ENCODE measurements around the gene MAP4K3.

DNA sequence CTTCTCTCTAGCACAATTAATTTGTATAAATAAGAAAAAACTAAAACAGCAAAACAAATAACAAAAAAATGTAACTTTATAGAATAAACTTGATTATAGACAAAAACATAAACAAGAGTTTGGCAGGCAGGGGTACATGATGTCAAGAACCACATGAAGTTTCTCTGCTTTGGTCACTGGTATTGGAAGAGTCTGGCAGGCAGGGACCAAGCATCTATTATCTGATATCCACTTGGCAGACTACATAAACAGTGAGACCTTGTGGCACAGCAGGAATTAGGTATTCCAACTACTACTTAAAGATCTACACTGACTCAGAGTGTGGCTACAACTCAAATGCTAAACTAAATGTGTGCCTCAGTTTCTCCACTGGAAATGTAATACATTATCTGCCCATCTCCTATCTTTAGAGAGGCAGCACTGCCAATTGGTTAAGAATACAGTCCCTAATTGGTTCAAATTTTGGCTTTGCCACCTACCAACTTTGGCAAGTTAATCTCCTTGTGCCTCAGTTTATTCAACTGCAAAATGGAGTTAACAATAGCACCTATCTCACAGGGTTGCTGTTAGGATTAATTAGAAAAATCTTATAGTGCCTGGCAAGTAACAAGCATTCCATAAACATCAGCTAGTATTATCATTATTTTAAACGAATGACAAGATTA, 2.7 kb downstream of the MAP4K3 start:
- TF ChIP-seq, protein P1, sequence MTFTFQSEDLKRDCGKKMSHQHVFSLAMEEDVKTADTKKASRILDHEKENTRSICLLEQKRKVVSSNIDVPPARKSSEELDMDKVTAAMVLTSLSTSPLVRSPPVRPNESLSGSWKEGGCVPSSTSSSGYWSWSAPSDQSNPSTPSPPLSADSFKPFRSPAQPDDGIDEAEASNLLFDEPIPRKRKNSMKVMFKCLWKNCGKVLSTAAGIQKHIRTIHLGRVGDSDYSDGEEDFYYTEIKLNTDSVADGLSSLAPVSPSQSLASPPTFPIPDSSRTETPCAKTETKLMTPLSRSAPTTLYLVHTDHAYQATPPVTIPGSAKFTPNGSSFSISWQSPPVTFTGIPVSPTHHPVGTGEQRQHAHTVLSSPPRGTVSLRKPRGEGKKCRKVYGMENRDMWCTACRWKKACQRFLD (tag by site-specific recombination; IDR thresholded peaks at IDR 0.05), result no peak
- TF ChIP-seq, protein P2, sequence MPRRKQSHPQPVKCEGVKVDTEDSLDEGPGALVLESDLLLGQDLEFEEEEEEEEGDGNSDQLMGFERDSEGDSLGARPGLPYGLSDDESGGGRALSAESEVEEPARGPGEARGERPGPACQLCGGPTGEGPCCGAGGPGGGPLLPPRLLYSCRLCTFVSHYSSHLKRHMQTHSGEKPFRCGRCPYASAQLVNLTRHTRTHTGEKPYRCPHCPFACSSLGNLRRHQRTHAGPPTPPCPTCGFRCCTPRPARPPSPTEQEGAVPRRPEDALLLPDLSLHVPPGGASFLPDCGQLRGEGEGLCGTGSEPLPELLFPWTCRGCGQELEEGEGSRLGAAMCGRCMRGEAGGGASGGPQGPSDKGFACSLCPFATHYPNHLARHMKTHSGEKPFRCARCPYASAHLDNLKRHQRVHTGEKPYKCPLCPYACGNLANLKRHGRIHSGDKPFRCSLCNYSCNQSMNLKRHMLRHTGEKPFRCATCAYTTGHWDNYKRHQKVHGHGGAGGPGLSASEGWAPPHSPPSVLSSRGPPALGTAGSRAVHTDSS (tag by site-specific recombination; IDR thresholded peaks at IDR 0.05), result no peak
- no peak for TF ChIP-seq ZNF747 (tag by site-specific recombination; IDR thresholded peaks at IDR 0.05)
- no peak for TF ChIP-seq ZNF670 (tag by site-specific recombination; IDR thresholded peaks at IDR 0.05; ENCODE audit: low read depth)
- TF ChIP-seq, protein P3, sequence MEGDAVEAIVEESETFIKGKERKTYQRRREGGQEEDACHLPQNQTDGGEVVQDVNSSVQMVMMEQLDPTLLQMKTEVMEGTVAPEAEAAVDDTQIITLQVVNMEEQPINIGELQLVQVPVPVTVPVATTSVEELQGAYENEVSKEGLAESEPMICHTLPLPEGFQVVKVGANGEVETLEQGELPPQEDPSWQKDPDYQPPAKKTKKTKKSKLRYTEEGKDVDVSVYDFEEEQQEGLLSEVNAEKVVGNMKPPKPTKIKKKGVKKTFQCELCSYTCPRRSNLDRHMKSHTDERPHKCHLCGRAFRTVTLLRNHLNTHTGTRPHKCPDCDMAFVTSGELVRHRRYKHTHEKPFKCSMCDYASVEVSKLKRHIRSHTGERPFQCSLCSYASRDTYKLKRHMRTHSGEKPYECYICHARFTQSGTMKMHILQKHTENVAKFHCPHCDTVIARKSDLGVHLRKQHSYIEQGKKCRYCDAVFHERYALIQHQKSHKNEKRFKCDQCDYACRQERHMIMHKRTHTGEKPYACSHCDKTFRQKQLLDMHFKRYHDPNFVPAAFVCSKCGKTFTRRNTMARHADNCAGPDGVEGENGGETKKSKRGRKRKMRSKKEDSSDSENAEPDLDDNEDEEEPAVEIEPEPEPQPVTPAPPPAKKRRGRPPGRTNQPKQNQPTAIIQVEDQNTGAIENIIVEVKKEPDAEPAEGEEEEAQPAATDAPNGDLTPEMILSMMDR (tag by site-specific recombination; IDR thresholded peaks at IDR 0.05), result no peak
- TF ChIP-seq ZNF660 (tag by site-specific recombination; IDR thresholded peaks at IDR 0.05), result no peak
- TF ChIP-seq, protein P4, sequence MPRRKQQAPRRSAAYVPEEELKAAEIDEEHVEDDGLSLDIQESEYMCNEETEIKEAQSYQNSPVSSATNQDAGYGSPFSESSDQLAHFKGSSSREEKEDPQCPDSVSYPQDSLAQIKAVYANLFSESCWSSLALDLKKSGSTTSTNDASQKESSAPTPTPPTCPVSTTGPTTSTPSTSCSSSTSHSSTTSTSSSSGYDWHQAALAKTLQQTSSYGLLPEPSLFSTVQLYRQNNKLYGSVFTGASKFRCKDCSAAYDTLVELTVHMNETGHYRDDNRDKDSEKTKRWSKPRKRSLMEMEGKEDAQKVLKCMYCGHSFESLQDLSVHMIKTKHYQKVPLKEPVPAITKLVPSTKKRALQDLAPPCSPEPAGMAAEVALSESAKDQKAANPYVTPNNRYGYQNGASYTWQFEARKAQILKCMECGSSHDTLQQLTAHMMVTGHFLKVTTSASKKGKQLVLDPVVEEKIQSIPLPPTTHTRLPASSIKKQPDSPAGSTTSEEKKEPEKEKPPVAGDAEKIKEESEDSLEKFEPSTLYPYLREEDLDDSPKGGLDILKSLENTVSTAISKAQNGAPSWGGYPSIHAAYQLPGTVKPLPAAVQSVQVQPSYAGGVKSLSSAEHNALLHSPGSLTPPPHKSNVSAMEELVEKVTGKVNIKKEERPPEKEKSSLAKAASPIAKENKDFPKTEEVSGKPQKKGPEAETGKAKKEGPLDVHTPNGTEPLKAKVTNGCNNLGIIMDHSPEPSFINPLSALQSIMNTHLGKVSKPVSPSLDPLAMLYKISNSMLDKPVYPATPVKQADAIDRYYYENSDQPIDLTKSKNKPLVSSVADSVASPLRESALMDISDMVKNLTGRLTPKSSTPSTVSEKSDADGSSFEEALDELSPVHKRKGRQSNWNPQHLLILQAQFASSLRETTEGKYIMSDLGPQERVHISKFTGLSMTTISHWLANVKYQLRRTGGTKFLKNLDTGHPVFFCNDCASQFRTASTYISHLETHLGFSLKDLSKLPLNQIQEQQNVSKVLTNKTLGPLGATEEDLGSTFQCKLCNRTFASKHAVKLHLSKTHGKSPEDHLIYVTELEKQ (tag by site-specific recombination; IDR thresholded peaks at IDR 0.05; ENCODE audit: borderline replicate concordance), result no peak
- TF ChIP-seq ZNF404 (tag by site-specific recombination; IDR thresholded peaks at IDR 0.05), result no peak
- TF ChIP-seq, protein P5, sequence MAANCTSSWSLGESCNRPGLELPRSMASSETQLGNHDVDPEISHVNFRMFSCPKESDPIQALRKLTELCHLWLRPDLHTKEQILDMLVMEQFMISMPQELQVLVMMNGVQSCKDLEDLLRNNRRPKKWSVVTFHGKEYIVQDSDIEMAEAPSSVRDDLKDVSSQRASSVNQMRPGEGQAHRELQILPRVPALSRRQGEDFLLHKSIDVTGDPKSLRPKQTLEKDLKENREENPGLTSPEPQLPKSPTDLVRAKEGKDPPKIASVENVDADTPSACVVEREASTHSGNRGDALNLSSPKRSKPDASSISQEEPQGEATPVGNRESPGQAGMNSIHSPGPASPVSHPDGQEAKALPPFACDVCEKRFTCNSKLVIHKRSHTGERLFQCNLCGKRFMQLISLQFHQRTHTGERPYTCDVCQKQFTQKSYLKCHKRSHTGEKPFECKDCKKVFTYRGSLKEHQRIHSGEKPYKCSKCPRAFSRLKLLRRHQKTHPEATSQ (tag by site-specific recombination; IDR thresholded peaks at IDR 0.05), result no peak
- TF ChIP-seq, protein P6, sequence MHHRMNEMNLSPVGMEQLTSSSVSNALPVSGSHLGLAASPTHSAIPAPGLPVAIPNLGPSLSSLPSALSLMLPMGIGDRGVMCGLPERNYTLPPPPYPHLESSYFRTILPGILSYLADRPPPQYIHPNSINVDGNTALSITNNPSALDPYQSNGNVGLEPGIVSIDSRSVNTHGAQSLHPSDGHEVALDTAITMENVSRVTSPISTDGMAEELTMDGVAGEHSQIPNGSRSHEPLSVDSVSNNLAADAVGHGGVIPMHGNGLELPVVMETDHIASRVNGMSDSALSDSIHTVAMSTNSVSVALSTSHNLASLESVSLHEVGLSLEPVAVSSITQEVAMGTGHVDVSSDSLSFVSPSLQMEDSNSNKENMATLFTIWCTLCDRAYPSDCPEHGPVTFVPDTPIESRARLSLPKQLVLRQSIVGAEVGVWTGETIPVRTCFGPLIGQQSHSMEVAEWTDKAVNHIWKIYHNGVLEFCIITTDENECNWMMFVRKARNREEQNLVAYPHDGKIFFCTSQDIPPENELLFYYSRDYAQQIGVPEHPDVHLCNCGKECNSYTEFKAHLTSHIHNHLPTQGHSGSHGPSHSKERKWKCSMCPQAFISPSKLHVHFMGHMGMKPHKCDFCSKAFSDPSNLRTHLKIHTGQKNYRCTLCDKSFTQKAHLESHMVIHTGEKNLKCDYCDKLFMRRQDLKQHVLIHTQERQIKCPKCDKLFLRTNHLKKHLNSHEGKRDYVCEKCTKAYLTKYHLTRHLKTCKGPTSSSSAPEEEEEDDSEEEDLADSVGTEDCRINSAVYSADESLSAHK (tag by site-specific recombination; IDR thresholded peaks at IDR 0.05), result no peak
- no peak for TF ChIP-seq ZNF24 (tag by site-specific recombination; IDR thresholded peaks at IDR 0.05)
